ENCODE data around the gene STAG3. TPM values are rescaled to one million over a fixed set of nuclear protein-coding genes. Genes with fewer than 3 reads are reported as not detected.

The STAG3 gene
- total RNA-seq, 1 donor from 2014 or later: 42.4 TPM

DNA sequence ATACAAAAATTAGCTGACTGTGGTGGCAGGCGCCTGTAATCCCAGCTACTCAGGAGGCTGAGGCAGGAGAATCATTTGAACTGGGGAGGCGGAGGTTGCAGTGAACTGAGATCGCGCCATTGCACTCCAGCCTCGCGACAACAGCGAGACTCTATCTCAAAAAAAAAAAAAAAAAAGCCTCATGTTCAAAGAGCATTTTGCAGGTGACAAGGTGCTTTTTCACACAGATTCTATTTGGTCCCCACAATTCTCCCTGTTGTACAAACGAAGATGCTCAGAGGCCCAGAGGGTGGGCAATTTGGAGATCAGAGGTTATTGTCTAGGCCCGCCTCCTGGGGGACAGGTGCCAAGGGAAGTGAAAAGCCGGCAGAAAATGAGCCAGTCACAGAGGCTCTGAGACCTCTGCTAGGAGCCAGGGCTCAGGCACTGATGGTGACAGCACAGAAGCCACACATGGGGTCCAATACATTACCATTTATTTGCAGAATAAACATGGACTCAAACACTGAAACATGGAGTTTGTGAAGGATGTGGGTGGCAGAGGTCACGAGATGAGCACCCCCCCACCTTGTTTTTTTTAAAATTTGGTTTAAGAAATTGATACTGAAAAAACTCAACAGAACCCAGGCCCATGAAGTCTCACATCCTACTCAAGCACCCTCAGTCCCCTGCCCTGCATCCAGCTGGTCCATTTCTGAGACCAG lies 8.4 kb upstream of the STAG3 start:
- no peak for TF ChIP-seq CTCF (IDR thresholded peaks at IDR 0.05)
- Mint-ChIP-seq H3K9me3 (no peaks in the 10 kb centered on the region), H3K4me3 (peak overlapping the region; percentile 64), H3K36me3 (ENCODE audit: low read depth) (no peaks in the 10 kb centered on the region), H3K27me3 (peaks cover 43% of the 10 kb centered on the region), H3K27ac (no peak overlapping the region), H3K4me1 (peaks cover 41% of the 10 kb centered on the region)
- intact Hi-C loops (cut with micrococcal nuclease): no loop called here
- ATAC-seq (ENCODE audit: low read depth) (no peak), DNase-seq (no peak)
- ChIA-PET CTCF (no interaction called here), POLR2A (interaction anchor here (0.6 to 1.1 kb wide), 2 partner anchors 21 kb away, joined by 3 read pairs; partner anchors contain the start of gene LAMTOR4)

GRCh38 chr7:100170101-100170897 lies 7.4 kb upstream of the STAG3 start:
- POLR2A ChIA-PET: interaction anchor here (0.6 to 1.6 kb wide), 2 partner anchors 16 to 22 kb away, joined by 3 to 5 read pairs; partner anchors contain the start of gene LAMTOR4
- DNase-seq (no peak), ATAC-seq (ENCODE audit: low read depth) (no peak)
- peaks cover 43% of the 10 kb centered on the region for H3K27me3 Mint-ChIP-seq
- CTCF ChIA-PET: no interaction called here
- H3K4me1 Mint-ChIP-seq: peaks cover 41% of the 10 kb centered on the region
- H3K27ac Mint-ChIP-seq: peak overlapping the region; percentile 53
- intact Hi-C loops (cut with micrococcal nuclease): no loop called here
- H3K4me3 Mint-ChIP-seq: peak overlapping the region; percentile 64
- H3K9me3 Mint-ChIP-seq: no peaks in the 10 kb centered on the region
- no peaks in the 10 kb centered on the region for H3K36me3 Mint-ChIP-seq (ENCODE audit: low read depth)
- no peak for TF ChIP-seq CTCF (IDR thresholded peaks at IDR 0.05)

DNA sequence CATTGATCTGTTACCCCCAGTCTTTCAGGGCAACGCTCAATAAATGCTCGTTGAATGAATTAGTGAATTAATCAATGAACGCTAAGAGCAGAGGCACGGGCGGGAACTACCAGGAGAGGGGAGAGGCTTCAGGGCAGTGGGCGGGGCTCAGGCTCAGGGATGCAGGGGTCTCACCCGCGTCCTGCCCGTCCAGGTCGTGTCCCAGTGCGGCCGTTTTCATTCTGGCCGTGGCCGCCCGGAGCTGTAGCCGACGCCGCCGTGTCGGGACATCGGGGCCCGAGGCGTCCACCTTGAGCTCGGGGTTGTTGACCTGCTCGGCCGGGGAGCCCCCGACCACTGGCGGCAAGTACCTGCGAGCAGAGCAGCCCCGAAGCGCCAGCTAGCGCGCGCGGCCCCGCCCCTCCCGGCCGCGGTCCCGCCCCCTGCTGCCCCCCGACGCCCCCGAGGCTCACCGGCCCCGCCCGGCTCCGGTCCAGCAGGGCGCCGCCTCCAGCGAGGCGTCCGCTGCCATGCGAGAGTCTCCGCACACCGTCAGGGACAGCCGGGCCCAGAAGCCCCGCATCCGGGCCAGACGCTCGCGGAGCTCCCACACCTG lies 6.5 kb upstream of the STAG3 start:
- H3K9me3 Mint-ChIP-seq: no peaks in the 10 kb centered on the region
- no peaks in the 10 kb centered on the region for H3K36me3 Mint-ChIP-seq (ENCODE audit: low read depth)
- TF ChIP-seq CTCF (IDR thresholded peaks at IDR 0.05): no peak
- peaks cover 39% of the 10 kb centered on the region for H3K4me1 Mint-ChIP-seq
- DNase-seq (no peak), ATAC-seq (ENCODE audit: low read depth) (peak; percentile 54)
- H3K27ac Mint-ChIP-seq: no peak overlapping the region
- intact Hi-C loops (cut with micrococcal nuclease): no loop called here
- CTCF ChIA-PET: no interaction called here
- H3K4me3 Mint-ChIP-seq: peak overlapping the region; percentile 28
- POLR2A ChIA-PET: interaction anchor here (0.6 to 1.6 kb wide), 5 partner anchors 13 to 265 kb away, joined by 3 to 8 read pairs (median 3); partner anchors contain the start of genes LAMTOR4 and PPP1R35
- peaks cover 41% of the 10 kb centered on the region for H3K27me3 Mint-ChIP-seq

- DNase-seq: no peak
- H3K4me1 Mint-ChIP-seq: peaks cover 40% of the 10 kb centered on the region
- peak overlapping the region; percentile 39 for H3K27ac Mint-ChIP-seq
- H3K36me3 Mint-ChIP-seq (ENCODE audit: low read depth): no peaks in the 10 kb centered on the region
- peak overlapping the region; percentile 64 for H3K4me3 Mint-ChIP-seq
- no peak for ATAC-seq (ENCODE audit: low read depth)
- POLR2A ChIA-PET: interaction anchor here (0.6 to 1.6 kb wide), 4 partner anchors 17 to 1685 kb away, joined by 3 to 8 read pairs (median 4); partner anchors contain the start of gene LAMTOR4
- CTCF ChIA-PET: no interaction called here
- H3K9me3 Mint-ChIP-seq: no peaks in the 10 kb centered on the region
- intact Hi-C loops (cut with micrococcal nuclease): no loop called here
- peaks cover 34% of the 10 kb centered on the region for H3K27me3 Mint-ChIP-seq
- TF ChIP-seq CTCF (IDR thresholded peaks at IDR 0.05): no peak
These were observed 5.9 kb upstream of the STAG3 start for GRCh38 chr7:100171840-100172239.
